NCI-H1092 treated with DMSO at 0.1 percent for 48 hours (cell line): Measurements from ENCODE around the gene SCRG1.

ENCODE experiments used
- DNase-seq: peaks from one replicate; lab custom pipeline; 2025; lab: John Stamatoyannopoulos, UW

SCRG1 gene

DNA sequence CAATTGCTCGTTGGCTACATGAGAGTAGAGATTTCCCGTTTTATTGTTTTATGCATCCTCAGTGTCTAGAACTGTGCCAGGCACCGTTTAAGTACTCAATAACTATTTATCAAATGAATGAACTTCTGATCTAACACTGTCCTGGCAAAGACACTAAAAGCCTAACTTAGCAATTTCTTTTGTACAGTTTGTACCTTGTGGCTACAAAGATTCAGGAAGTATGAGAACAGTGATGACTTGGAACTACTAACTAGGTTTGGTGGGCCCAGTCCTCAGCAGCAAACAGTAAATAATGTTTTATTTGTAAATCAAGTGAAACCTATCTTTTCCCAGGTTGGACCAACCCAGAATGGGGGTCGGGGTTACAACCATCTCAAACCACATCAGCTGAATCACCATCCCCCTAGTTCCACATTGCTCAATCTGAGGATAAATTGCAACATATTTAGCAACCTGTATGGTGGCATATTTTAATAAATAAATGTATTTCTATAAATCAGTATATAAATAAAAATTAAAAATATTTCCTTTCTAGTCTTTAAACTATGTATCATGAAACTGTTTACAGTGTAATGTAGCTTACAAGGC is 12.3 kb upstream of the SCRG1 start:
- no peak for DNase-seq

DNA sequence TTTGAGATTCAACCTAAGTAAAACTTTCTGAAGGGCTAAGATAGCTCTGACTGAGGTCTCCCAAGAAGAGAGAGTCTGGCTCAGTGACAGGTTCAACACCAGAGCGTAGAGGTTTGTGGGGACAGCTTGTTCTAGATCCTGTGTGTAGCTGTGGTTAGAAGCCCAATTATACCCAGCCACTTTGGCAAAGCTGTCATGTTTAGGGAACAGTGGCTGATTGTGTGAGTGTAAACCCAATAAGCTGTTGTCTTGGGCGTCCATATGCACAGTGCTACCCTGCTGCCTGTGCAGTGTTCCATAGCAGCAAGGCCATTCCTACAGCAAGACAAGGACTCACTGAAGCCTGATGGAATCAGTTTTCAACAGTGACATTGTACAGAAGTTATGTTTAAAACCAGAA is 11.2 kb upstream of the SCRG1 start:
- no peak for DNase-seq

DNA sequence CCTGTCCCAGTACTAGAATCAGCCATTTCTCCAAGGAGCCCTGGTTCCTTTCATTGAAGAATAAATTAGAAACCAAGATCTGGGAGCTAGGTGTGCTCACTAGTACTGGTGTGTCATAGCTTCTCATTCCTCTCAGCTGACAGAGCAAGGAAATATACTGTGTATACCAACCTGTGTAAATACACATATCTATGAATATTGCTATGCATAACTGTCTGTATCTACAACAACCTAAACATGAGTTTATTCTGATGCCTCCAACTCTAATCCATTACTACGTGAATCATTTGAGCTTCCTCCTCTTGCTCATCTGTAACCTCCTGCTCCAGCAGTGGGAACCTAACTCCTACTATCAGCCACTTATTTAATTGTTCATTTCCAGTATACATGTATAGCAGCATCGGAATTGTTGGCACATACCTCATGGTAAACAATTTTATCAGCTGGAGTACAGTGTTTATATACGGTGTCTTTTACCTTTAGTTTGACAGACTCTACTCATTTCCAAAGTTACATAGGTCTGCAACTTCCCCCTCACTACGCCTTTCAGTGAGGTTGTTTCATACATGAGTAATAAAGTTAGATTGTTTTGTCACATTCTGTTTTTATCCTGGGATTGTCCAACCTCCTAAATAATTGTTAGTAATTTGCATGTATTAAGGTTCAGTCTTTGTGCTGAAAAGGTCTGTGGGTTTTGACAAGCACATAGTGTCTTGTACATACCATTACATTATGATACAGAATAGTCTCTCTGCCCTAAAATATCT is 7.1 kb upstream of the SCRG1 start:
- DNase-seq = no peak

DNA sequence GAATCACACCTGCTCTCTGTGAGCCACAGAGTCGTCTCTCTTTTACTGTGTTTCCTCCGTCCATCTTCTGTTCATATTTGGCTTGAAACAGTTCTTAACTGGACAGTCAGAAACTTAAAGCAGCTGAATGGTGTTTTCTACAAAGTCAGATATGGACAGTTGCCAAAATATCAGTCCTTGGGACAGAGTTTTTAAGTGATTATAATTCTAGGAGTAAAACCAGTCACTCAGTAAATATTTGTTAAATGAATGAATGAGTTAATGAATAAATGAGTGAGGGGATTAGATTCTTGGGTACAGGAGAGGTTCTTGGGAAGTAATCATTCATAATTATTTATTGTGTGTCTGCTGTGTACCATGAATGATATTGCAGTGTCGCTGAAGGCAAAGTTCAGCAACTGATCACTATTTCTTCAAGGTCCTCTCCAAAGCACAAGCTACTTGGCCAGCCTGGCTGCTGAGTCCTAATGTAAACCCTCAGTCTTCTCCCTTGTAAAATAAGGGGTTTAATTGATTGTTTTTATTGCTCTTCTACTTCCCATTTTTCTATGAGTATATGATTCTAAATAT is 5.5 kb upstream of the SCRG1 start:
- no peak for DNase-seq

DNA sequence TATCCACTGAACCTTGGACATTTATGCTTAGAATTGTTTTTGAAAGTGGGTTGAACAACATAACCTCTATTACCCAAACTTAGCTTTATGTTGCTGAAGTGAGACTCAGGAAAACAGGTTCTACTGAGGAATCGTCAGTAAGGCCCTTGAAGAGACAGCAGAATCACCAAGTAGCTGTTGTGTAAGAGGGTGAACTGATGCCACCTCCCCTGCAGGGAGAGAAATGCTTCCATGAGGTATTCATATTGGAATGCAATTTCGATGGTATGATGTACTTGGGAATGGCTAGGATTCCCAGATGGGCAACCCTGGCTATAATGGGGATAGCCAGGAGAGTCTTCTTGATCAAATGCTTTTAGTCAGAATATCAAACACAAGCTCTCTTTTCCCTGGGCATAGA is 4.1 kb upstream of the SCRG1 start:
- DNase-seq = no peak

DNA sequence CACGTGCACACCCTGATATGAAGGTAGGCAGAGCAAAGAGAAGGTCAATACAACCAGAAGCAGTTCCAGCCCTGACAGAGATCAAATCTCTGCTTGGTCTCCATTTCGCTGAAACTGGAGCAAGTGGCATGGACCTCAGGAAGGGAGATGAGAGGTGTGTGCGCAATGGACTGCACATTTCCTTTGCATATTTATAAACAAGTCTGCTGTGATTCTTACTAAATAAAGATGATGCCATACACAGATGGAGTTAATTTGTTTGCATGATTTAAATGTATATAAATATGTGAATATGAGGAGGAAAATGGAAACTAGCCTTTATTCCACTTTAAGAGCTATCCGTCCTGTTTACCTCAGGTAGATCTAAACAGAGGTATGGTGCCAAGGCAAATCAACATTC is 2.1 kb upstream of the SCRG1 start:
- no peak for DNase-seq

DNA sequence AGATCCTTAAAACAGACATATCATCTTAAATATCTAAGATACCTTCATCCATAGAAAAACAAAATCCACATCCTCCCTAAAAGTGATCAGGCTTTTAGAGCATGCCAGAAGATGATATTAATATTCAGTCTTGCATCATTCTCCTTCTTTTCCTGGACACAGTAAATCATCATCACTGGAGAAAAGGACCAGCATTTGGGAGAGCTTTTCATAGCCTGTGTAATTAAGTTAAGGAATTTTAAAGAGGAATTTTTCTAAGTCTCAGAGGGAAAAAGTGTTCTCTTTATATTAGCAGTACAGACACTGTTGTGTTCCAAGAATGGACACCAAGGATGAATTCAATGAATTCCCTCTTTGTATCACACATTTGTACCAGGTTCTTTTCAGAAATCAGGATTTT is 696 bp downstream of the SCRG1 start:
- DNase-seq = no peak

DNA sequence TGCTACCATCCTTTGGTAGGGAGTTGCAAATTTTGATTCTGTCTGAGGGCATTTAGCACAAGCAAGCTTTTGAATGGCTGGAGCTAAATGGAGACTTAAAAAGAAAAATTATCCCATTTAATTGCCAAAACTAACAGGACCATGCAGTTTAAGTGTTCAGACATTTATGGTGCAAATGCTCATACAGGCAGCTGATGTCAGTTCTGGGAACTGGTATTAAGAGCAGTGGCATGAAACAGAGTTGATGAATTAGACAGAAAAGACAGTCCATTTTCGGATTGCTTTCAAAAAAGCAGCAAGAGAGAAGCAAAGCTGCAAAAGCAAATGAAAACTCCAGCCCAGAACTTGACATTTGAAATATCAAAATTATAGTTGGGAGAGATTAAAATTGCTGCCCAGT is 1.3 kb downstream of the SCRG1 start:
- DNase-seq = no peak

DNA sequence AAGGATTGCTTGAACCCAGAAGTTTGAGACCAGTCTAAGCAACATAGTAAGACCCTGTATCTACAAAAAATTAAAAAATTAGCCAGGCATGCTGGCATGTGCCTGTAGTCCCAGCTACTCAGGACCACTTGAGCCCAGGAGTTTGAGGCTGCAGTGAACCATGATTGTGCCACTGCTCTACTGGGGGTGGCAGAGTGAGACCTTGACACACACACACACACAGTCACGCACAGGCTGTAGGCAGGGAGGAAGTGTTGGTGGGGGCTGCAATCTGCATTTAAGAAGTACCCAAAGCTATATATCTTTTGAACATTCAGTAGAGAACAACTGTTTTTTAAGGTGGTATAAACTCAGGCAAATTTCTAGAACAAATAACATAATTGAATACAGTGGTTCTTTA is 7.2 kb downstream of the SCRG1 start:
- no peak for DNase-seq

DNA sequence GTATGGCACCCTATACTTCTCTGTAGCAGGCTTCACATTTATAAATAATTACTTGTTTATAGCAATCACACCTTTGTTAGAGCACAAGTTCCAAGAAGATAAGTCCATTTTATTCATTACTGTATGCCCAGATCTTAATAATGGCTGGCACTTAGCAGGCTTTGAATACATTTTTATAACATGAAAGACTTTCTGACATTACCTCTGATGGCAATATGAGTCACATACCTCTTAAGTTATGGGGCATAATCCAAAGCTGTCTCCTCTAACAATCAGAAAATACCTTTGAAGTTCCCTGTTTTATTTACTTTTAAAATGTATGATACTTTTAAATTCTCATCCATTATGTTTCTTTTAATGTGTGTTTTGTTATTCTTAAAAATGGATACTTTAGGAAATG is 12.2 kb downstream of the SCRG1 start:
- DNase-seq = no peak

DNA sequence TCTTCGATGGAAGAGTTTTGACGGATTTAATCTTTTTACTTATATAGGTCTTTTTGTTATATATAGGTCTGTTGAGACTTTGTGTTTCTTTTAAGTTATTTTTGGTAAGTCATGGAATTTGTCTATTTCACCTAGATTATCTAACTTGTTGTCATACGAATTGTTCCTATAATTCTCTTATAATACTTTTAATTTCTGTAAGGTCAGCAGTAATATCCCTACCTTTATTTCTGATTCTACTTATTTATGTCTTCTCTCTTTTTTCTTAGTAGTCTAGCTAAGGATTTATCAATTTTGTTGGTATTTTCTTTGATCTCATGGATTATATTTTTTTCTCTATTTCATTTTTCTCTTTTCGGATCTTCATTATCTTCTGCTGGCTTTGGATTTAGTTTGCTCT is 16.6 kb downstream of the SCRG1 start:
- DNase-seq = no peak

DNA sequence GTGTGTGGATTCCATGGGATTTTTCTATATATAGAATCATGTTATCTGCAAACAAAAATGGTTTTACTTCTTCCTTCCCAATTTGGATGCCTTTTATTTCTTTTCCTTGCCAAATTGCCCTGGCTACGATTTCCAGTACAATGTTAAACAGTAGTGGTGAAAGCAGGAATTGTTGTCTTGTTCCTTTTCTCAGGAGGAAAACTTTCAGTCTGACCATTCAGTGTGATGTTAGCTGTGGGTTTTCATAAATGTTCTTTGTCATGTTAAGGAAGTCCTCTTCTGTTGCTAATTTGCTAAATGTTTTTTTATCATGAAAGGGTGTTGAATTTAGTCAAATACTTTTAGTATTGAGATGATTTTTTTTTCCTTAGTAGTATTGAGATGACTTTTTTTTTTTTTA is 17.3 kb downstream of the SCRG1 start:
- DNase-seq = no peak

DNA sequence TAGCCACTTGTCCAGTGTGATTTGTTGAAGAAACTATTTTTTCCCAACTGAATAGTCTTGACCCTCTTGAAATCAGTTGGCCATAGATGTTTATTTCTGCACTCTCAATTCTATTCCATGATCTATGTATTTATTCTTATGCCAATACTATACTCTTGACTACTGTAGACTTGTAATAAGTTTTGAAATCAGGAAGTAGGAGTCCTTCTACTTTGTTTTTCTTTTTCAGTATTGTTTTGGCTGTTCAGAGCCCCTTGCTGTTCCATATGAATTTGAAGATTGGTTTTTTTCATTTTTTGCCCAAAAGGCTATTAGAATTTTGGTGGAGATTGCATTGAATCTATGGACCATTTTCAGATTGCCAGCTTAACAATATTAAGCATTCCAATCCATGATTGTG is 17.9 kb downstream of the SCRG1 start:
- DNase-seq = no peak

DNA sequence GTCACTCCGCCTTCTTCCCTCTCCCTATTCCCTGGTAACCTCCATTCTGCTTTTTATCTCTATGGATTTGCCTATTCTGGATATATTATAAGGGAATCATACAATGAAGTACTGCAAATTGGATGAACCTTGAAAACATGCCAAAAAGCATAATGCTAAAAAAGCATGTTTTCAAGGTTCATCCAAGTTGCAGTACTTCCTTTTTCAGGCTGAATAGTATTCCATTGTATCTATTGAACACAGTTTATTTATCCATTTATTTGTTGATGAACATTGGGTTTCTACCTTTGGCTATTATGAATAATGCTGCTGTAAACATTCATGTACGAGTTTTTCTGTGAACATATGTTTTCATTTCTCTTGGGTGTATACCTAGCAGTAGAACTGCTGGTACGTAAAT is 19.0 kb downstream of the SCRG1 start:
- DNase-seq = no peak

DNA sequence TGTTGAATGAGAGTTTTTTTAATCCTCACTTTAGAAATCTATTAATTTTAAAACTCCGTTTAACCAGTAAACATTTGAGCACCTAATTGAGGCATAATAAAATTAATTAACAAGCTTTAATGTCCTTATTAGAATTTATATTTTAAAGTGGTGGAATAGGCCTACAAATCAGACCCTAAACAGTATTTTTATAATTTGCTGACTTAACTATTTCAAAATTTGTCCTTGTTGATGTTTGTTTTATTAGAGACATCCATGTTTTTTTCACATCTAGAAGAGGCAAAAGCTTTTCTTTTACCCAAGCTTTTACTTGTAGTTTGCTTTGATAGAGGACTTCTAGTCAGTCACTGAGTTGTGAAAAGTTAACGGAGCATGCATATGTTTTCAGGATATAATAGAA is 24.3 kb downstream of the SCRG1 start:
- DNase-seq = no peak

DNA sequence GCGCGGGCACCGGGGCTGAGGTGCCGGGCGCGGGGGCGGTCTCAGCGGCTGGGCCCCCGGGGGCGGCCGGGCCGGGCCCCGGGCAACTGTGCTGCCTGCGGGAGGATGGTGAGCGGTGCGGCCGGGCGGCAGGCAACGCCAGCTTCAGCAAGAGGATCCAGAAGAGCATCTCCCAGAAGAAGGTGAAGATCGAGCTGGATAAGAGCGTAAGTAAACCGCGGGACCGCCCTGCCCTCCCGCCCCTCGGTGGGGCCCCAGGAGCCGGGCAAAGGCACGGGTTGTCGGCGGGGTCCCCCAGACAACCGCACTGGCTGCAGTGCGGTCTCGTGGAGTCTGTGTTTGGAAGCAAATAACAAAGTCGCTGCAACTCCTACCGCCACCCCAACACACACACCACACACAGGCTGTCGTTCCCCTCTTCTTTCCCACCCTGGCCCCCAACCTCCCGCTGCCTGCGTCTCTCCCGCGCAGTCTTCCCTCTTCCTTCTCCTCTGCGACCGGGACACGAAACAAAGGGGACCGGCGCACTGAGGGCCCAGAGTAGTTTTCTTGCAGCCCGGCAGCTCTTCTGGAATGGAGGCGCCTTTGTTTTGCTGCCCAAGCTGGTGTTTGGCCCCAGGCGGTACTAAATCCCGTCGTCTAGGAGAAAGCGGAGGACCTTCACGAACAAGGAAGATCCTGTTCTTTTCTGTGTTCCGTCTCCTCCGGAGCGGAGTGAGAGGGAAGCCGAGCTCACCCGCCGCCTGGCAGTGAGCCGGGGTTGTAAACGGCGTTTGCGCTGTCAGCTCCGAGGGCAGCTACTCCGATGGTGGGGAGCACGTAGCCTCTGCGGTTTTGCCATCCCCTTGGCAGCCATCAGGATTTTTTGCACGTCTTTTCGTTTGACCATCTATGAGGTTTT is 27.4 kb downstream of the SCRG1 start:
- peak; percentile 86 for DNase-seq

DNA sequence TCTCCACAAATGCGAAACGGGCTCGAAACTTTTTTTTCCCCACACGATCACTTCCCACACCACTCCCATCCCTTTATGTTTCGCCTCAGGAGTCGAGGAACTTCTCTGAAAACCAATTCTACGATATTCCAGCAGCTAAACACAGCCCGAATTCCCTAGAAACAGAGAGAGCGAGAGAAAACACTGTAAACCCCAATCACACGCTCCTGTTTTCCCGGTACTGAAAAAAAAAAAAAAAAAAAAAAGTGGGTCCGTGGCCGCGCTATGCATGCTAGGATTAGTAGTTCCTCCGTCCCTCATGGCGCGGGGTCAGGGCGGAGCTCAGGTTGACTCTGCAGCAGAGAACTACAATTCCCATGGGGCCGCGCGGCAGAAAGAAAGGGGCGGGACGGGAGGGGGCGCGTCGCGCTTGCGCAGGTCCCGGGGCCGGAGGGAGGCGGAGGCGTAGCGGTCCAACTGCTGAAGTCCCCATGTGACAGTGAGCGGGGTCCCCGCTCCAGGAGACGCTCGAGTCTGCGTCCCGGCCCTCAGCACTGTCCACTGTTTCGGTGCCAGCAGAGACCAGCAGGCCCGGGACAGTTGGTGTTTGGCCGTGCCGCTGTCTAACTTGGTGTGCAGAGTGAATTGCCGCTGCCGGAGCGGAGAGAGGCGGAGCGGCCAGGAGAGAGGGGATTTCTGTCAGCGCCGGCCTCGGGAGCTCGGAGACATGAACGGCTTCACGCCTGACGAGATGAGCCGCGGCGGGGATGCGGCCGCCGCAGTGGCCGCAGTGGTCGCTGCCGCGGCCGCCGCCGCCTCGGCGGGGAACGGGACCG is 28.2 kb downstream of the SCRG1 start, which contains the start of gene SAP30:
TSS of gene SAP30 (plus strand) at position 478 of the 815 bp plus-strand sequence. CDS start at position 707, 229 bp downstream.
- DNase-seq = peak; percentile 97

DNA sequence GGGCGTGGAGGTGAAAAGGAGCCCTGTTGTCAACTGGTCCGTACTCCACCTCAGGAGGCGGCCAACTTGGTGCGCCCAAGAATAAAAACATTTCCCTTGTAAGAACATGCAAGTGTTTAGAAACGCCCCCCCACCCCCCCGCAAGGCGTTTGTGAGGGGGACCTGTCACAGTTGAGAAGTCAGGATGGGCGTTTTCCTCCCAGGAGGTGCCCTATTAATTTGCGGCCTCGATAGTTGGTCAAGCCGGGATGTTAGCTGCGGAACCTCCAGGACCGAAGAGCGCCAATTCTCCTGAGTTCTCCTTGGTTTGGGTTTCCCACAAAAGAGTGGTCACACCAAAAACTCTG is 28.8 kb downstream of the SCRG1 start:
- DNase-seq = no peak

DNA sequence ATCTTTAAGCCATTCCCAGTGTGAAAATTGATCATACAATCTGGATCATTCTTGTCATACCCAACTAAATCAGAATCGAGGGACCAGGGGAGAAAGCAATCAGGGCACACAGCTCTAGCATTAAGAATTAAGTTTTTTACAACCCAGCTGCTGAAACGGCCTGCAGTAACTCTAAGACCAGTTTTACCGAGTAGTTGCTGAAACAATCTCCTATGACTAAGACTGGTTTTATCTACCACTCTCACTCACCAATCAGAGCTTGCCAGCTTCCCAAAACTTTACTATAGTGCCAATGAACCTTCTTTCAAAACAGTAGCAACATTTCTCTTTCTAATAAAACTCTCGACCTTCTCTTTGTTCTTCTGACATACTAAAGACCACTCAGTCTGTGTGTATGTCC is 31.0 kb downstream of the SCRG1 start:
- no peak for DNase-seq

DNA sequence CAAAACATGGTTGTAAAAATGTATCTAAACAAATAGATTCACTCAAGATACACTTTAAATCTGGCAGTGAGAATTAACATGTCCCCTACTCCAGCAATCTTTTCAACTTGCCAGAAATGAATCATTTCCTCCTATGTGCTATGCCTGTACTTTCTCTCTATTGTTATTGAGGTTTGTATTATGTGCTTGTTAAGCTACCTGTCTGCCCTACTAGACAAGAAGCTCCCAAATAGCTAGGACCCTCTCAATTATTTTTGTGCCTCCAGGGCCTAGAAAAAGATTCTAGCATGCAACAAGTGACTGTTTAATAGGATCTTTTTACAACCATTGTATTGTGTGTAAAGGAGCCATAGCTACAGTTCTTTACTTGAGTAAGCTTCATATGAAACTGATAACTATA is 31.6 kb downstream of the SCRG1 start:
- no peak for DNase-seq

DNA sequence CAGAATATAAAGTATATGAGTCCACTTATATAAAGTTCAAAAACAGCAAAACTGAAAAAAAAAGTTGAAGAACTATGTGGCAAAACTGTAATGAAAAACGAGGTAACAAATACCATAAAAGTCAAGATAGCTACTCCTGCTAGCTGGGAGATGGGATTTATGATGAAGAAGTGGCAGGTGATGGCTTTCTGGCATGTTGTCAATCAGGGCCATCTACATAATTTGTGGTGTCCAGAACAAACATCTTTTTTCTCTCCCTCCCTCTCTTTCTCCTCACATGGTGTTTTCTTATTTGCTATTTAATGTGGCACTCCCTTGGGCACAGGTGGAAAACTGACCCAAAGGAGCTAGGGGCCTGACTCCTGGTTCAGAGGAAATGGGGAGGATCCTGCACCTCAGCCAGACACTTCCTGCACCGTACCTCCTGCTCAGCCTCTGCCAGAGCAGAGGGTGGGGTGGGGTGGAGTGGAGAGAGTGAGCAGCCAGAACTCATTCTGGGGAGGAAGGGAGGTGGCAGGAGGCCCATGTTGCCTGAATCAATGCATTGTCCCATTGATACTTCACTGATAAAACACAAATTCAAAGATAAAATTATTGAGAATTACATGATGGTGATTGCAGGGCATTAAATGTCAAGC is 33.4 kb downstream of the SCRG1 start:
- no peak for DNase-seq
